Heart right ventricle (tissue), 16 donors: Measurements from ENCODE around the gene PLCB1. TPM values are rescaled to one million over a fixed set of nuclear protein-coding genes. Genes with fewer than 3 reads are reported as not detected.
A peak's percentile ranks its signal among the peaks of the same experiment; 100 is the strongest.
"Not testable (repeated sequence)": the region's sequence is repeated elsewhere in the genome, so short reads cannot be mapped to it uniquely, and the experiment has no call there.

Experiments used
- ATAC-seq, 8 donors: fragments of 200-7000 bp; cut with Tn5 transposase; one replicate each; pipeline ENCODE4 v1.9.1; 2020; ENCODE audit warnings: mild to moderate bottlenecking in 8 of 8, moderate library complexity in 8 of 8, moderate number of reproducible peaks in 1 of 8
- DNase-seq, 2 donors: peaks; one replicate each; pipeline ENCODE4 v3.0.0-alpha.2; 2020
- H3K27ac ChIP-seq, 10 donors: fragments of 200-600 bp; sonication (generic) in 2 of 10; one replicate each; pipeline versions ENCODE4 v1.5.0 to v1.8.0; 2020 to 2022; ENCODE audit warnings: mild to moderate bottlenecking in 3 of 10
- H3K27me3 ChIP-seq, 7 donors: fragments of 200-600 bp; one replicate each; pipeline ENCODE4 v1.8.0; 2021 to 2022; ENCODE audit warnings: mild to moderate bottlenecking in 2 of 7
- H3K36me3 ChIP-seq, 9 donors: fragments of 200-600 bp; sonication (generic) in 1 of 9; one replicate each; pipeline versions ENCODE4 v1.5.0 to v1.8.0; 2020 to 2022; ENCODE audit warnings: mild to moderate bottlenecking in 2 of 9
- H3K4me1 ChIP-seq, 9 donors: fragments of 200-600 bp; sonication (generic) in 1 of 9; one replicate each; pipeline versions ENCODE4 v1.5.0 to v1.8.0; 2020 to 2022; ENCODE audit warnings: mild to moderate bottlenecking in 4 of 9
- H3K4me3 ChIP-seq, 10 donors: fragments of 200-600 bp; sonication (generic) in 2 of 10; one replicate each; pipeline versions ENCODE4 v1.5.0 to v1.8.0; 2020 to 2022; ENCODE audit warnings: mild to moderate bottlenecking in 7 of 10, moderate library complexity in 2 of 10
- H3K9me3 ChIP-seq, 11 donors: fragments of 200-600 bp in 10 of 11; sonication (generic) in 2 of 11; one replicate each; pipeline versions ENCODE4 v1.5.0 to v1.8.0; 2013 to 2022; ENCODE audit warnings: mild to moderate bottlenecking in 2 of 11, control low read depth in 1 of 11, moderate library complexity in 1 of 11
- WGBS, 2 donors: extraction: QIAGEN DNeasy Blood & Tissue Kit; methylation state at CpG; one replicate each; pipeline ENCODE4 v1.1.7; 2013; ENCODE audit warnings: inconsistent platforms in 1 of 2; 5-methylcytosine and 5-hydroxymethylcytosine counted together
- intact Hi-C, 10 donors: fragments of 100-400 bp; cut with DNase I; formaldehyde crosslinking; loops; one replicate each; pipeline versions ENCODE4 v1.11.1 to v1.14.2; 2022
- polyA plus RNA-seq, 2 donors: library from polyadenylated mRNA; stranded (reverse); fragments of 200-250 nt; gene quantifications; one replicate each; pipeline ENCODE4 v1.2.3, GENCODE V29; 2013
- total RNA-seq, 10 donors: library from RNA; stranded (reverse); fragmentation: NEBNext Ultra II Directional in 3 of 10; extraction: Animal tissue kit (Norgen Biotek cat#: 25700) in 3 of 10; gene quantifications; one replicate each; pipeline versions ENCODE4 v1.2.1 to v1.2.4, GENCODE V29; 2021 to 2023
- TF ChIP-seq, protein P1 (sequence below), 9 donors: fragments of 200-600 bp; sonication (generic) in 2 of 9; IDR thresholded peaks; one replicate each; pipeline versions ENCODE4 v1.5.0 to v1.8.0; 2021 to 2022; ENCODE audit warnings: antibody characterized with exemption in 9 of 9, mild to moderate bottlenecking in 5 of 9, moderate library complexity in 1 of 9
- donor health status: Arrhythmogenic right ventricular cardiomyopathy.
- donor health status: ischemic (EF 13 %, LVEDD 7.1; RV severe dilation, severe dysfunction).
- donor health status: healthy with polysubstance abuse.
- donor health status: DM: no; HTN: yes; CAD: no.
- donor health status: DM: no; HTN: no; CAD: no.
- donor health status: ischemic (EF 25% LVEDD 6.9; RV normal size, moderate dysfunction).
- donor health status: ischemic (EF 25% LVEDD 5.7; RV mildly dilated, moderate dysfunction).
- donor health status: healthy.
- donor health status: DM: yes; HTN: yes; CAD: no.
- donor health status: Ischemic cardiomyopathy.
- donor health status: ischemic (EF 35%, LVEDD 5.7; RV mildly dilated, moderate dysfunction).
- donor health status: nonischemic (EF 11% LVEDD 7.7; RV severe dilation, severe dysfunction).
- donor health status: DM: yes; HTN: yes; CAD: no.
- donor health status: PGD.
- donor health status: ischemic (EF 29% LVEDD 5.4; RV normal size, mild dysfunction).
- donor health status: nonischemic (EF 23%, LVEDD 6.1; RV moderate dilation, normal function).

Gene PLCB1
- total and polyA plus RNA-seq, 12 donors, result 2.2 to 12.7 (median 7.1) TPM

DNA sequence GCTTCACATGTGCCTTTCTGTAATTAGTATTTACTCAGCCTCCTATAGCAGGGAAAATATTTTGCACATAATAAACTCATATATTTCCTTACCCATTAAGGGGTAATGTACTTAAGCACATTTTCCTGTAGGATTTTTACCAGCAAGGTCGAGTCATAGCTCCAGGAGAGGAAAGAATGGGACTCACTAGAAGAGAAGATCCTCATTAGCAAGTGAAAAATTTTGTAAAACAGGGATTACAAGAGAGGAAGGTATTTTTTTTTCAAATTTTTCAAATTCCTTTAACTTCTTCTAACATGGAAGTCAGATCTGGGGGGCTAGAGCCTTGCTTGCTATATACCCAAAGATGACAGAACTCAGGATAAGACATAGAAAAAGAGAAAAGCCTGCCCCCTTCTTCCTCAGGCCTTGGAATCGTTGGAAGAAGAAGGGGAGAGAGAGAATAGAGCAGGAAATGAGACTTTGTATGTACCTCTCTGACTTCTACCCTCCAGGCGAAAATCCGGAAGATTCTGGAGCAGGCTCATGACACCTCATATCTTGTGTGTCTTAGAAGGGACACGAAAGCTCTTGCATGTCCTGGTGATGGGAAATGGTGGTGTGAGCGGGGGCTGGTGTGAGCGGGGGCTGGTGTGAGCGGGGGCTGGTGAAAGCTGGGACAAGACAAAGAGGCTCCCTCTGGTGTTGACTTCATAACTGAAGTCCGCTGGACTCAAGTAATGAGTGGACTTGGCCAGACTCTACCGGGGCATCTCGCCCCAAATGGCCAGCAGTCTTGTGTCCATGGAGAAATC, 679.9 kb downstream of the PLCB1 start:
- H3K4me1 ChIP-seq, result peaks cover 0 to 28% (median 6%) of the 10 kb centered on the region in 9 donors
- H3K27ac ChIP-seq, result peak overlapping the region in 6 of 10 donors; percentile 32 to 59 (median 42)
- TF ChIP-seq, protein P1, sequence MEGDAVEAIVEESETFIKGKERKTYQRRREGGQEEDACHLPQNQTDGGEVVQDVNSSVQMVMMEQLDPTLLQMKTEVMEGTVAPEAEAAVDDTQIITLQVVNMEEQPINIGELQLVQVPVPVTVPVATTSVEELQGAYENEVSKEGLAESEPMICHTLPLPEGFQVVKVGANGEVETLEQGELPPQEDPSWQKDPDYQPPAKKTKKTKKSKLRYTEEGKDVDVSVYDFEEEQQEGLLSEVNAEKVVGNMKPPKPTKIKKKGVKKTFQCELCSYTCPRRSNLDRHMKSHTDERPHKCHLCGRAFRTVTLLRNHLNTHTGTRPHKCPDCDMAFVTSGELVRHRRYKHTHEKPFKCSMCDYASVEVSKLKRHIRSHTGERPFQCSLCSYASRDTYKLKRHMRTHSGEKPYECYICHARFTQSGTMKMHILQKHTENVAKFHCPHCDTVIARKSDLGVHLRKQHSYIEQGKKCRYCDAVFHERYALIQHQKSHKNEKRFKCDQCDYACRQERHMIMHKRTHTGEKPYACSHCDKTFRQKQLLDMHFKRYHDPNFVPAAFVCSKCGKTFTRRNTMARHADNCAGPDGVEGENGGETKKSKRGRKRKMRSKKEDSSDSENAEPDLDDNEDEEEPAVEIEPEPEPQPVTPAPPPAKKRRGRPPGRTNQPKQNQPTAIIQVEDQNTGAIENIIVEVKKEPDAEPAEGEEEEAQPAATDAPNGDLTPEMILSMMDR (IDR thresholded peaks at IDR 0.05), result no peak
- WGBS, 2 donors, result 93% methylated on average over 11 of the region's 11 CpGs
- DNase-seq, result peak in 1 of 2 donors; percentile 10
- no peaks in the 10 kb centered on the region for H3K9me3 ChIP-seq
- H3K36me3 ChIP-seq, result no peaks in the 10 kb centered on the region
- no peaks in the 10 kb centered on the region for H3K27me3 ChIP-seq
- H3K4me3 ChIP-seq, result no peak overlapping the region
- intact Hi-C loops, result no loop called here
- peak in 1 of 8 donors; percentile 9 for ATAC-seq

GRCh38 chr20:8812817-8813216, 680.8 kb downstream of the PLCB1 start:
- Histone ChIP-seq H3K36me3 (no peaks in the 10 kb centered on the region), H3K4me3 (no peak overlapping the region), H3K4me1 (peaks cover 0 to 24% (median 4%) of the 10 kb centered on the region in 9 donors), H3K27me3 (no peaks in the 10 kb centered on the region), H3K27ac (peak overlapping the region in 7 of 10 donors; percentile 19 to 59 (median 41)), H3K9me3 (no peaks in the 10 kb centered on the region)
- intact Hi-C loops, result no loop called here
- 62 to 66% methylated on average over 7 of the region's 7 CpGs for WGBS, 2 donors
- peak; percentile 9 to 10 for DNase-seq
- ATAC-seq, result peak in 7 of 8 donors; percentile 58 to 88 (median 75)
- TF ChIP-seq, protein P1 (IDR thresholded peaks at IDR 0.05), result no peak

- Histone ChIP-seq H3K4me3 (no peak overlapping the region), H3K9me3 (no peaks in the 10 kb centered on the region), H3K27ac (no peak overlapping the region), H3K4me1 (peaks cover 0 to 18% (median 0%) of the 10 kb centered on the region in 9 donors), H3K27me3 (no peaks in the 10 kb centered on the region), H3K36me3 (no peaks in the 10 kb centered on the region)
- intact Hi-C loops, result no loop called here
- no peak for ATAC-seq
- WGBS, 2 donors, result 39 to 63% methylated on average over 4 of the region's 4 CpGs
- no peak for DNase-seq
- TF ChIP-seq, protein P1 (IDR thresholded peaks at IDR 0.05), result no peak
Measured at GRCh38 chr20:8815208-8815607, 683.1 kb downstream of the PLCB1 start.

DNA sequence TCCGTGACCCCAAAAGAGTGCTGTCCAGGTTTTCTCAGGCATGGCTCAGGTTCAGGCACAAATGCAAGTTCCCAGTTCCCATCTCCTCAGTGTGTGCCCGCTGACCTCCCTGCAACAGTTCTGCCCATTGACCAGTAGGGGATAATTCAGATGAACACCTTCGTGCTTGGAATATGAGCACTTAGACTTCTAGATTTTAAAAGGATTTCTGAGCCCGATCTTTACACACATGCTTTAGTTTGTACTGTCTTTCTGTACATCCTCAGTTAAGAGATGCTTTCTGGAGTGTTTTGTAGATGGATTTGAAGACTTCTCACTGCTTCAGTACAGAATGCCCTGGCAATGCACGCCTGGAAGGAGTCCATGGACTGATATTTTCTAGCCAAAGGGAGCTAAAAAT, 697.2 kb downstream of the PLCB1 start:
- Histone ChIP-seq H3K27me3 (no peaks in the 10 kb centered on the region), H3K27ac (no peak overlapping the region), H3K9me3 (no peaks in the 10 kb centered on the region), H3K36me3 (no peaks in the 10 kb centered on the region), H3K4me3 (no peak overlapping the region), H3K4me1 (no peaks in the 10 kb centered on the region)
- intact Hi-C loops, result no loop called here
- WGBS, 2 donors, result 93% methylated on average over 5 of the region's 5 CpGs
- TF ChIP-seq, protein P1 (IDR thresholded peaks at IDR 0.05), result peak in 1 of 9 donors; percentile 8
- ATAC-seq (no peak), DNase-seq (no peak)

DNA sequence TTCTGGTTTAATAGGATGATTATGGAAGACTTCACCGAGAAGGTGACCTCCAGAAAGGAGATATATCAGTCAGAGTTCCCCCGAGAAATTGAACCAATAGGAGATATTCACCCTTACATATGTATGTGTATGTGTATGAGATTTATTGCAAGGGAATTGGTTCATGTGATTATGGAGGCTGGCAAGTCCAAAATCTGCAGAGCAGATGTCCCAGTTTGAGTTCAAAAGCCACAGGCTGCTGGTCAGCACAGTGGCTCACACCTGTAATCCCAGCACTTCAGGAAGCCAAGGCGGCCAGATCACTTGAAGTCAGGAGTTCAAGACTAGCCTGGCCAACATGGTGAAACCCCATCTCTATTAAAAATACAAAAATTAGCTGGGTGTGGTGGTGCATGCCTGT, 702.2 kb downstream of the PLCB1 start:
- H3K27me3 ChIP-seq, H3K27ac ChIP-seq, H3K4me1 ChIP-seq, intact Hi-C loops, ATAC-seq, H3K36me3 ChIP-seq, H3K4me3 ChIP-seq, DNase-seq, H3K9me3 ChIP-seq: not testable (repeated sequence)
- 96 to 97% methylated on average over 3 of the region's 3 CpGs for WGBS, 2 donors
